ENCODE data around the gene FNDC10. TPM values are rescaled to one million over a fixed set of nuclear protein-coding genes. Genes with fewer than 3 reads are reported as not detected.

Gene FNDC10
- total RNA-seq, 4 donors from 2014 or later, result 4.1 to 6.9 (median 5.7) TPM

- no peak for DNase-seq
- TF ChIP-seq POLR2A (IDR thresholded peaks at IDR 0.05), result no peak
- no peak for TF ChIP-seq CTCF (IDR thresholded peaks at IDR 0.05)
- Histone ChIP-seq H3K9me3 (no peaks in the 10 kb centered on the region), H3K27ac (no peak overlapping the region), H3K4me3 (no peak overlapping the region), H3K4me1 (peaks cover 0 to 5% (median 0%) of the 10 kb centered on the region in 4 donors), H3K27me3 (no peaks in the 10 kb centered on the region), H3K36me3 (peaks cover 0 to 3% (median 0%) of the 10 kb centered on the region in 3 donors)
Observed at GRCh38 chr1:1551524-1552262, 48.2 kb downstream of the FNDC10 start.

GRCh38 chr1:1550591-1551432, 49.1 kb downstream of the FNDC10 start:
- TF ChIP-seq POLR2A (IDR thresholded peaks at IDR 0.05) (no peak), CTCF (IDR thresholded peaks at IDR 0.05) (peak in 1 of 6 experiments; percentile 12)
- H3K4me1 ChIP-seq, result peaks cover 0 to 5% (median 0%) of the 10 kb centered on the region in 4 donors
- H3K27ac ChIP-seq, result no peak overlapping the region
- no peaks in the 10 kb centered on the region for H3K9me3 ChIP-seq
- no peaks in the 10 kb centered on the region for H3K27me3 ChIP-seq
- no peak overlapping the region for H3K4me3 ChIP-seq
- DNase-seq, result no peak
- no peaks in the 10 kb centered on the region for H3K36me3 ChIP-seq

- TF ChIP-seq CTCF (IDR thresholded peaks at IDR 0.05) (no peak), POLR2A (IDR thresholded peaks at IDR 0.05) (no peak)
- Histone ChIP-seq H3K4me3 (no peak overlapping the region), H3K4me1 (peaks cover 0 to 5% (median 0%) of the 10 kb centered on the region in 4 donors), H3K27ac (no peak overlapping the region), H3K27me3 (no peaks in the 10 kb centered on the region), H3K9me3 (no peaks in the 10 kb centered on the region), H3K36me3 (no peaks in the 10 kb centered on the region)
- no peak for DNase-seq
Observed at GRCh38 chr1:1550087-1550486, 49.8 kb downstream of the FNDC10 start.

GRCh38 chr1:1548591-1548990, 51.3 kb downstream of the FNDC10 start:
- TF ChIP-seq POLR2A (IDR thresholded peaks at IDR 0.05) (no peak), CTCF (IDR thresholded peaks at IDR 0.05) (no peak)
- H3K27me3 ChIP-seq, result no peaks in the 10 kb centered on the region
- H3K36me3 ChIP-seq, result no peaks in the 10 kb centered on the region
- DNase-seq, result no peak
- H3K4me1 ChIP-seq, result no peaks in the 10 kb centered on the region
- H3K9me3 ChIP-seq, result no peaks in the 10 kb centered on the region
- H3K27ac ChIP-seq, result no peak overlapping the region
- no peak overlapping the region for H3K4me3 ChIP-seq

Other genes starting within 250 kb of the FNDC10 start
- gene MXRA8, start 241.6 kb downstream of the FNDC10 start, total RNA-seq, result 10 to 100 TPM; 11.7 to 56.1 (median 35.6) TPM
- gene AURKAIP1, start 224.9 kb downstream of the FNDC10 start, total RNA-seq, result 100 to 1,000 TPM; 122 to 172 (median 134) TPM
- gene CCNL2, start 200.8 kb downstream of the FNDC10 start, total RNA-seq, result 1,000 to 10,000 TPM in 1 of 4 donors, 100 to 1,000 TPM in 3; 216 to 1,008 (median 423) TPM
- 10 to 100 TPM; 58.2 to 94.1 (median 78.2) TPM for gene MRPL20, start 192.8 kb downstream of the FNDC10 start, total RNA-seq
- 10 to 100 TPM in 1 of 4 donors, 1 to 10 TPM in 2, under 1 TPM in 1; 0.54 to 11.6 (median 2.0) TPM for gene ANKRD65, start 178.9 kb downstream of the FNDC10 start, total RNA-seq
- 10 to 100 TPM in 1 of 4 donors, 1 to 10 TPM in 3; 3.2 to 14.0 (median 6.7) TPM for gene VWA1, start 164.4 kb downstream of the FNDC10 start, total RNA-seq
- gene ATAD3C, start 150.4 kb downstream of the FNDC10 start, total RNA-seq, result under 1 TPM in 1 of 4 donors, not detected in 3; 0.27 TPM
- 100 to 1,000 TPM in 1 of 4 donors, 10 to 100 TPM in 3; 26.9 to 130 (median 35.0) TPM for gene ATAD3B, start 128.4 kb downstream of the FNDC10 start, total RNA-seq
- 10 to 100 TPM; 14.9 to 72.6 (median 24.4) TPM for gene ATAD3A, start 88.0 kb downstream of the FNDC10 start, total RNA-seq
- gene TMEM240, start 59.5 kb downstream of the FNDC10 start, total RNA-seq, result 1 to 10 TPM in 1 of 4 donors, not detected in 3; 3.6 TPM
- gene SSU72, start 25.3 kb downstream of the FNDC10 start, total RNA-seq, result 100 to 1,000 TPM; 146 to 182 (median 163) TPM
- gene MIB2, start 15.4 kb upstream of the FNDC10 start, total RNA-seq, result 100 to 1,000 TPM in 3 of 4 donors, 10 to 100 TPM in 1; 68.3 to 162 (median 113) TPM
- 1 to 10 TPM; 1.8 to 5.9 (median 4.1) TPM for gene MMP23B, start 32.0 kb upstream of the FNDC10 start, total RNA-seq
- gene CDK11B, start 58.9 kb upstream of the FNDC10 start, total RNA-seq, result 100 to 1,000 TPM in 1 of 4 donors, 10 to 100 TPM in 3; 25.7 to 124 (median 40.9) TPM
- 100 to 1,000 TPM in 2 of 4 donors, 10 to 100 TPM in 2; 76.9 to 132 (median 103) TPM for gene SLC35E2B, start 92.7 kb upstream of the FNDC10 start, total RNA-seq
- 100 to 1,000 TPM; 129 to 269 (median 199) TPM for gene CDK11A, start 124.2 kb upstream of the FNDC10 start, total RNA-seq
- gene NADK, start 178.3 kb upstream of the FNDC10 start, total RNA-seq, result 100 to 1,000 TPM; 115 to 210 (median 162) TPM